BLaER1 (cell line): ENCODE results near the gene COL6A5.

Source experiments
- H3K27ac ChIP-seq: shearing (Covaris generic); formaldehyde crosslinking; 2 replicates; pipeline ENCODE4 v1.8.1; 2022
- H3K27me3 ChIP-seq: shearing (Covaris generic); formaldehyde crosslinking; 2 replicates; pipeline ENCODE4 v1.8.1; 2022
- H3K36me3 ChIP-seq: shearing (Covaris generic); formaldehyde crosslinking; 2 replicates; pipeline ENCODE4 v1.8.1; 2022
- H3K4me1 ChIP-seq: shearing (Covaris generic); formaldehyde crosslinking; 2 replicates; pipeline ENCODE4 v1.8.1; 2022
- H3K4me2 ChIP-seq: shearing (Covaris generic); formaldehyde crosslinking; 2 replicates; pipeline ENCODE4 v1.8.1; 2022
- H3K4me3 ChIP-seq: shearing (Covaris generic); formaldehyde crosslinking; 2 replicates; pipeline ENCODE4 v1.8.1; 2022
- H3K9ac ChIP-seq: shearing (Covaris generic); formaldehyde crosslinking; 2 replicates; pipeline ENCODE4 v1.8.1; 2022
- H3K9me3 ChIP-seq: shearing (Covaris generic); formaldehyde crosslinking; 2 replicates; pipeline ENCODE4 v1.8.1; 2022
- H4K20me1 ChIP-seq: shearing (Covaris generic); formaldehyde crosslinking; 2 replicates; pipeline ENCODE4 v1.8.1; 2022
- Cebpa-rat ChIP-seq: shearing (Covaris generic); IDR thresholded peaks from 2 replicates; pipeline ENCODE4 v1.8.1; 2022

Gene COL6A5

GRCh38 chr3:130529486-130530215, 184.2 kb downstream of the COL6A5 start:
- Histone ChIP-seq H3K4me2 (no peak overlapping the region), H3K4me1 (peaks cover 9% of the 10 kb centered on the region; the same call in 1 of the 2 replicates), H3K27ac (no peak overlapping the region), H3K9ac (no peak overlapping the region), H3K4me3 (no peak overlapping the region), H3K27me3 (no peaks in the 10 kb centered on the region), H3K36me3 (no peaks in the 10 kb centered on the region), H3K9me3 (no peaks in the 10 kb centered on the region), H4K20me1 (no peaks in the 10 kb centered on the region)
- no peak for TF ChIP-seq Cebpa-rat

- H3K9me3 ChIP-seq: no peaks in the 10 kb centered on the region
- no peaks in the 10 kb centered on the region for H3K36me3 ChIP-seq
- H3K4me2 ChIP-seq: no peak overlapping the region
- H3K9ac ChIP-seq: no peak overlapping the region
- peaks cover 9% of the 10 kb centered on the region; the same call in 1 of the 2 replicates for H3K4me1 ChIP-seq
- H3K27ac ChIP-seq: no peak overlapping the region
- H3K4me3 ChIP-seq: no peak overlapping the region
- no peak for TF ChIP-seq Cebpa-rat
- H4K20me1 ChIP-seq: no peaks in the 10 kb centered on the region
- no peaks in the 10 kb centered on the region for H3K27me3 ChIP-seq
Observed at GRCh38 chr3:130533247-130533646, 187.8 kb downstream of the COL6A5 start.
